CD4-positive, alpha-beta T cell treated with Interleukin-4 for 1 hour (primary cell): ENCODE results near the gene PNMA1.

Experiments
- DNase-seq, 2 donors: peaks; one replicate each; pipeline ENCODE4 v3.0.0-alpha.2; 2020 to 2022

PNMA1 gene

DNA sequence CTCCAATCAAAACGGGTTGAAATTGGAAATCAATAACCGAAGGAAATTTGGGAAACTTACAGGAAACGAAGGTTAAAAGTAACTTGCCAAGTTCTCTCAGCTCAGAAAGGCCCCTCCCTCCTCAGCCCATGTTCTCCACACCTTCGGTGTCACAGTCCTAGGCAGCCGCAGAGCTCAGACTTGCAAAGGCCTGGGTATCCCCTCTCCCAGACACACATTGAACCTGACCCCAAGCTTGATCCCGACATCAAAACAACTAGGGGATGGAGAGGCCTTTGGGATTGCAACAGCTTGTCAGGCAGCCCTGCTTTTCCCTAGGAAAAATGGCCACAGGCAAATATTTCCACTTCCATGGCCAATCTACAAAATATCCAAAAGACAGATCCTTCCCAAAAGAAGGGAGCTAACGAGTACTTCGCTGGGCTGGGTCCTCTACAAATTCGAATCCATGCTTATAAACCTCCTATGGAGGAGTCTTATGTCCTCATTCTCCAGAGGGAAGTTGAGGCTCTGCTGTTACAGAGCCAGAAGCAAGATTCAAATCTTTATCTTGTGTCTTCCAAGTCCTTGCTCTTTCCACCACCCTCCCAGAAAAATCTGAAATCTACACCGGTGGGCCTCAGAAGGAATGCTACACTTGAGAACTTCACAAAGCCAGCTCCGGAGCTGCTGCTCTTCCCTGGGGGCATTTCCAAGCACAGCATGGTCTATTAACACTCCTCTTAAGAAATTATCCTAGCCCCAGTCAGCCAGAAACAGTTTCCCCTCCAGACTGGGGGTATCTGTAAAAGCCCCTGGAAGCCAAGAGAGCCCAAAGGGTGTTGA is 35.7 kb upstream of the PNMA1 start:
- no peak for DNase-seq

DNA sequence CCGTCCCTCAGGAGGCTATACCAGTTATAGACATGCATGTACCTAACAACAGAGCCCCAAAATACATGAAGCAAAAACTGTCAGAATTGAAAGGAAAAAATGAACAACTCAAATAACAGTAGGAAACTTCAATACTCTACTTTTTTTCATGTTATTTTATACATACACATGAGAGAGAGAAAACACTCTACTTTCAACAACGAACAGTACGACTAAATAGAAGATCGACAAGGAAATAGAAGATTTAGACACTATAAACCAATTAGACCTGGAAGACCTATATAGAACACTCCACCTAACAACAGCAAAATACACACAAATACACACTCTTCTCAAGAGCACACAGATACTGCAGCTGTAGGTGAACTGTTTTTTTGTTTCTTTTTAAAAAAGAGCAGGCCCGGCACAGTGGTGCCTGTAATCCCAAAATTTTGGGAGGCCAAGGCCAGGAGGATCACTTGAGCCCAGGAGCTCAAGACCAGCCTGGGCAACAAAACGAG is 34.7 kb upstream of the PNMA1 start:
- no peak for DNase-seq

DNA sequence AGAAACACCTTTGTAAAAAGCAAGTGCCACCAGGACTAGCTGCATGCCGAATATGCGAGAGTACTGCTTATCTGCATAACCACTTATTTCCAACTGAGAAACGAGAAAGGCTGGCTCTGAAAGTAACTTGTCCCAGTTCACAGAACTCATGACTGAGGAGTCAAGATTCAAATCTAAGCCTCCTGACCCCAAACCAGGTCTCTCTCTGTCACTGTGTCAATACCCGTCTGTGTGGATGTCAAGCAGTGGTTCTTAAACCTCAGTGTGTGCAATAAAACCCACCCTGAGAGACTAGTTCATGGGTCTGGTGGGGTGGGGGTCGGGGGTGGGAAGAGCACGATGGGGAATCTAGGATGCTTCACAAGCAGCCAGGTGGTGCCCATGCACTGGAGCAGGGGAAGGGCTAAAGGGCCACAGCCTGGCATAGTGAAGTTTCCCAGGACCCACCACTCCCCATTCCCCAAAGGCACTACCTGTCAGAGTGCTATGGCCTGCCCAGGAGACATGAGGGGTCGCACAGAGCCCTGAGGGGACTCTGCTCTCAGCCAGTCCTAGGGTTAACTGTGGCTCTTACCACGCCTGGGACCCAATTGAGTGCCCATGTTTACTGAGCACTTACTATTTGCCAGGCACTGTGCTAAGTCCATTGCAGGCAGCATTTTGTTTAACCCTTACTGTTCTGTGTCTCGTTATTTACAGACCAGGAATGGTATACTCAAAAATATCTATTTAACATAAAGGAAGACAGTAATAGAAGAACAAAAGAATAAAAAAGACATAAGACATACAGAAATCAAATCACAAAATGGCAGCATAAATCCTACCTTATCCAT is 33.4 kb upstream of the PNMA1 start:
- DNase-seq, result no peak

DNA sequence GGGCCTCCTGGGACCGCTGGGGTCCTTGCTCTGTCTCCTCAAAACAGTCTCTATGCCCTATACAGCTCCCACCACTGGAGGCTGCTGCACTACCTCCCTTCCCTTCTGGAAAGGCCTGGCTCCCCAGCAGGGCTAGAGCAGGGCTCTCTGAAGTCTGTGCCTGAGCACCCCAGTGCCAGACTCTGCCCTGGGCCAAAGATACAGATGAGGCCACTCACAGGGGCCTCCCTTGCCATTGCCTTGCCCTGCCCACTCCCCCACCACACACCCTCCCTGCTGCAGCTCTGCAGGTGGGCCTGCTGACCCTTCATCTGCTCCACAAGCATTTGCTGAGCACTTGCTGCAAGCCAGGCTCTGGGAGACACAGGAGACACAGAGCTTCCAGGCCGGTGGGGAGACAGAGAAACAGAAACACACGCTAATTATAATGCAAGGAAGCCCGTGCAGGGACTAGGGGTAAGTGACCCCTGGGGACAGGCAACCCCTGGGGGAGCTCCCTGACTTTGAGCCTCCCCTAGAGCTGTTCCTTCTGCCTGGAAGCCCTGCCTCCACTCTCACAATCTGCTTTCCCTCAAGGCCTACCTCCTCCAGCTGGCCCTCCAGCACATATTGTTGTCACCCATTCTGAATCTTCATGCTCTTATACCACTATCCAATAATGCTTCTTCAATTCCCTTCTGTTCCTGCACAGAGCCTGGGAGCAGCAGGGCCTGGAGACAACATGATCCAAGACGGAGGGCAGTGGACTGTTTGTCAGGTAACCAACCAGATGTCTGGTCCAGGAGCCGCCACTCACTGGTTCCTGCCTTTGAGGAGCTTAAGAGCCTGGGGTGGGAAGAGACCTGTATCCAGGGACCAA is 32.6 kb upstream of the PNMA1 start:
- DNase-seq, result no peak

DNA sequence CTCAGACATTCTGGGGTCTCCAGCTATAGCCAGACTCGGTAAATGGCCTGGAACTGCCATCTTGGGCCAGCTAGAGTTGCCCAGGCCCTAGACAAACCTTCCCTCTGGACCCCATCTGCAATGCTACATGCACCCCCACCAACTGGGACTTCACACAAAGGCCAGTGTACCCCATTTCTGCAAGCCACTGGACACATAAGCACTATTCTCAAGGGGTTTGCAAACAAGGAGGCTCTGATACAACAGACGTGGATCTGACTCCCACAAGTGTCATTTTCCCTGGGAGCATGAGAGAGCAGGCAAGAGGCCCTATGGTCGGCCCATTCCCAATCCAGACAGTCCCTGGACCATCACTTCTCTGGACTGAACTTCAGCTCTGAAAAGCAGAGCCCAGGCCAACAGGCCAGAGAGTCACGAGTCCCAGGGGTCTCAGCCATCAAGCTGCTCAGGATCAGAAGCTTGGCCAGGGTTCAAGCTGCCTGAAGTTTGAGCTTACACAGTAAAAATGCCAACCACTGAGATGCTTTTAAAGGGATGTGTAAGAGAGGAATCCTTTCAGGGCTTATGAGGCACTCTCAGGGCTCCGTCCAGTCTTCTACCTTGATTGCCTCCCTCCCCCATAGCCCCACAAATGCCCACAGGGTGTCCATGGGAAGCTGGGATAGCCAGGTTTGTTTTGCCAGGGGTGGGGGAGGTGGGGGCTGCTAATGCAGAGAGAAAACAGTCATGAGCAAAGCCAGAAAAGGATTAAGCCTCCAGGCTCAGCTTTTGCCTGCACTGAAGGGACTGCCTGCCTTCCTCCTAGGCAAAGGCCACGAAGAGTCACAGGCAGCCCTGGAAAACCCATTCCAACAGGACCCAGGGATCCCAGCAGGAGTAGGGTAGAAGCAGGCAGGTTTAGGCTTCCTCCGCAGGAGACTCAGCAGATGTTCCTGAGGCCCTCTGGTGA is 31.7 kb upstream of the PNMA1 start:
- DNase-seq, result no peak

DNA sequence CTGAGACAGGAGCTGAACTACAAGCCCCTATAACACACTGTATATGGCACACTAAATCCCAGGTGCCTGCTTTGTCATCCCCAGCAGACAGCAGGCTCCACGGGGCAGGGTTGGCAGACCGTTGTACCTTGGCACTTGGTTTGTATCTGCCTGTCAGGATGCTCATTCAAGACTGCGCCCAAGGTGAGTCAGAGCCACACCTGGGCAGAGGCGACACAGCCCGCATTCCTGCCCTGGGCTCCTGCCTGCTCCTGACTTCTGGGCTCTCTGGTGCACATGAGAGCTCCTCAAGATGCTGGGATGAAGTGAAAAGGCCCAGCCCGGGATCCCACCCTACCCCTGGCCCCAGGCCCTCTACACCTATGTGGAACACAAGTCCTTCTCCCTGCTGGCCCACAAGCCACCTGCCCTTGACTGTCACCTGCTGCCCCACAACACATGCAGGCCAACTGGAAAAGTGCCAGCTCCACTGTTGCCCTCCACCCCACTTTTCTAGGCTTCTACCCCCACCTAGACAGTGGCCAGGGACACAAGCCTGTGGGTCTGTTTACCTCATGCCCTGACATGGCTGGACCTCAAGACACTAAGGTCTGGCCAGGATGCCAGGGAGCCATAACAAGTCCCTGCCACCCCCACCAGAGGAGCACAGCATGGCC is 30.8 kb upstream of the PNMA1 start:
- DNase-seq, result no peak

DNA sequence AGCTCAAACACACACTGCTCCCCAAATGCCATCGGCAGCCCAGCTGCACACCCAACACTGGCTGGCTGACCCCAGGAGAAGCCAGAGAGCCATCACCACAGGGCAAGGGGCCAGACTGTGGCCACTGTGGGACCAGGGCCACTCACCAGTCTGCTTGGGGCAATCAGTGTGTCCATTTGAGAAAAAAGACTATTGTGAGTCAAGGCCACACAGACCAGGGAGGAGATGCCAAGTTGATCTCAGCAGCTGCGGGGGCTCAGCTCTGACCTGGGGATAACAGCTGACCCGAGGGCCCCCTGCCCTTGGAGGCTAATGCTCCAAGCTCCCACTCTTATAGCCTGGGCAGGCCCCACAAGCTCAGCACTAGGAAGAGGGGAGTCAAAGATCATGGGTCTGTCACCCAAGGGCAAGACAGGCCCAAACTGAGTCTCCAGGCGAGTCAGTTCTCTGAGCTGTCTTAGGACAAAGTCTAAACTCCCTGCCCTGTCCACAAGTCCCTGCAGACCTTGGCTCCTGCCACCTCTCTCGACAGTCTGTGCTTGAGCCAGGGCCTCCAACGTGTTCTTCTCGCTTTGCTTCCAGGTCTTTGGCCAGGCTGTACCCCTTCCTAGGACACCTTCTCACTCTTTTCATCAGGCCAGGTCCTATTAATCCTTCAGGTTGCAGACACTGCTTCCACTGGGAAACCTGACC is 30.1 kb upstream of the PNMA1 start:
- no peak for DNase-seq

DNA sequence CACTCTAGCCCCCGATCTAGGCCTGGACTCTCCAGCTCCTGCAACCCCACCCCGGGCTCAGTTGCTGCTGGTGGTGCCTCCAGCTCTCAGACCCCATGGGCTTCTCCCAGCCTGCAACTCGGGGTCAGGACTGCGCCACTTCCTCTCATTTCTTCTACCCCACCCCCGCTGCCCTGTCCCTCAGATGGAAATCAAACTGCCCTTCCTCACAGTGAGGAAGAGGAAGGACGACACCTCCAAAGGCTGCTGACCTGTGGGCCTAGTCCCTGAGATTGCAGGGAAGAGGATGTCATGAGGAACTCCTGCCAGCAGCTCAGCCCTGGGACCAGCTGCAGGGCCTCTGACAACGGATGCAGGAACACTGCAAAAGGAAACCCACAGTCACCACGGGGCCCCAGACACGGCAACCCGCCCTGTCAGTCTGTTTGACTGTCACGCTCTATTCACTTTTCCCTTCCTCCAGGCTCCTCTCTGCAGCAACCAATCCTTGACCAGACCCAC is 29.3 kb upstream of the PNMA1 start:
- peak; percentile 57 to 60 for DNase-seq

DNA sequence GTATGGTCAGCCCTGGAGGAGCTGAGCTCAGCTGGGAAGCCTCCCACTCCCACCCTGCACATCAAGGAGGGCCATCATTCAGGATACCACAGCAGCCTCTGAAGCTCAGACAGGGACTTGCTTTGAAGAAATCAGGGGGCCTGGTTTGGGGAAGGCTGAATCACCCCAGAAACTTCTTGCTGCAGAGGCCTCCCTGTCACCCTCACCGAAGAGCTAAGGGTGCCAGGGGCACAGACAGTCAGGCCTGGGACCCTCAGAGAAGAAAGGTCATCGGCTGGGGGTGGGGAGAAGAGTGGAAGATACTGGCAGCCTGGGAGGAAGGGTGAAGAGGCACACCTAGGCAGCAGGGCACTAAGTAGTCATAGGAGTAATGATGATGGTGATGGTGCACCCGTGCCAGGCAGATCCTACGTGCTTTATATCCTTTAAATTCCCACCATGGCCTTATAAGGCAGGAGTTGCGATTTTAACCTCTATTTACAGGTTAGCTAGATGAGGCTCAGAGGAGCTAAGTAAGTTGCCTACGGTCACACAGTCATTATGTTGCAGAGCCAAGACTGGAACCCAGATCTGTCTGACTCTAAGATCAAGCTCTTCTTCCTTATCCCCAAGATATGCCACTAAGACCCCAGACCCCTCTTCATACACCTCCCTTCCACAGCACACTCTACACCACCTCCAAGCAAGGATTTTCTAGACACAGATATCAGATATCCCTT is 28.5 kb upstream of the PNMA1 start:
- DNase-seq, result no peak

DNA sequence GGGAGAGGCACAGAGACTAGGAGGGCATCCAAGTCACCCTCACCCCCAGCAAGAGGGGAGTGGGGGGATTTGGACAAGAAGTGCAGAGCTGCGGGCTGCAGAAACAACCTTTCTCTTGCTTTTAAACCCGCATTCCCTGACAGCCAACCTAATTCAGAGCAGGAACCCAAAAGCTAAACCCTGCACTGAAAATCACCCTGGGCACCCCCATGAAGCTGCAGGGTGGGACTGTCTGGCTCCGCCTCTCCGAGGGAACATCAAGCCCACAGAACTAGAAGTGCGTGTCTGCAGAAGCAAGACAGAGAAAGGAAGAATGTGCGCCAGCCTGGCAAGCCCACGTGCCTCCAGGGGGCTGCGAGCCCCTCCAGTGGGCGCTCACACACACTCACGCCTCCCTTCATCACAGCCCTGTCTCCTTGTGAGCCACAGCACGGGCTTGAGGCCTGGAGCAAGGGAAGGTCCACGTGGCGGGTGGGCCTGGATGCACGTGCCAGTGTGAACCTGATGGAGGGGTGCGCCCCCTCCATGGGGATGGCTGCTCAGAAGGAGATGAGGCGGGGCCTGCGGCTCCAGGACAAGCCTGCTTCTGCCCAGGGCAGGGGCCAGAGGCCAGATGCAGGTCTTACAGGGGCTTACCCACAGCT is 27.8 kb upstream of the PNMA1 start:
- no peak for DNase-seq

DNA sequence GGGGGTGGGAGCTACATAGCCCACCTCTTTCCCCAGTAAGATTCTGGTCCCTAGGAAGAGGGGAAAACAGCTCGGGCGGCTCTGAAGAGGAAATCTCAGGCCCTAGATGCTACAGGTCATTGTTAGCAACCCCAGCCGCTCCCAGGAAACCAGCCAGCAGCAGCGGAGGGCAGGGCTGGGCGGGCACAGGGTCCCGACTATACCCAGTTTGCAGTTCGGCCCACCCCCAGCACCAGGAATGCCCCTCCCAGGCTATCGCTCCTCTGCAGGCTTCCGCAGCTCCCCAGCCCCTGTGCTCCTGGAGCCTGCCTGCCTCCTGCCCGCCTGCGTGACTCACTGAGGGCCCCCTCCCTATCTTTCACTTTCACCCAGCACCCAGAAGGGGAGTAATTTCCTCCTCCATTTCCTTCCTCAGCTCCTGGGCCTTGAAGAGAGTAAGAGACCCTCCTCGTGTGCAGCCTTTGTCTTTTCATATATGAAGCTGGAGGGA is 27.2 kb upstream of the PNMA1 start:
- peak; percentile 60 to 67 for DNase-seq

DNA sequence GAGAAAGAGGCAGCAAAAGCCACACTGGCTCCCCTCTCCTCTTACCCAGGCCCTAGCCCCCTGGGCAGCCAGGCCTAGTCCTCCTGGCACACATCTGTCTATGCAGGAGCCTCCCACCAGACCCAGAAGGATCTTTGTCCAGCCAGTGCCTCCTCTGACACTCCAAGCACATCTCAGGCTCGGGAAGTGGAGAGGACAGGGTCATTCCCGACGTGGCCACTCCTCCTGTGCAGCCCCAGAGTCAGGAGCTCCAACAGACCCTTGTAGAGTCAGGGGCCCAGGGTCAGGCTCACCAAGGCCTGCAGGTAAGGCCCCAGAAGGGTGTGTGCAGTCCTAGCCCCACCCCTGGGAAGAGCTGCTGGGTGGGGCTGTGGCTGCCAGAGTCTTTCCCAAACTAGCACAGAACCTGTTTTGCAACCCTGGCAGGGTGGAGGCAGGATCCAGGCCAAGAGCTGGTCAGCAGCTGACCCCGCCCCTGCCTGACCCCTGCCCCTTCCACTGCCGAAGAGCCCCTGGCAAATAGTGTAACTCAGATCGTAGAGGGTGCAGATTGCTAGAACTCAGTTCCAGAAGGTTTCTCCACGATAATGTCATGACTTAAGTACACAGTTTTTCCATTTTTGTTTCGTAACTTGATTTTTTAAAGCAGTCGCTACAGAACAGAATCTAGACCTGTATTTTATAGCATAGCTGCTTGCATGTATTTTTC is 26.6 kb upstream of the PNMA1 start:
- no peak for DNase-seq

DNA sequence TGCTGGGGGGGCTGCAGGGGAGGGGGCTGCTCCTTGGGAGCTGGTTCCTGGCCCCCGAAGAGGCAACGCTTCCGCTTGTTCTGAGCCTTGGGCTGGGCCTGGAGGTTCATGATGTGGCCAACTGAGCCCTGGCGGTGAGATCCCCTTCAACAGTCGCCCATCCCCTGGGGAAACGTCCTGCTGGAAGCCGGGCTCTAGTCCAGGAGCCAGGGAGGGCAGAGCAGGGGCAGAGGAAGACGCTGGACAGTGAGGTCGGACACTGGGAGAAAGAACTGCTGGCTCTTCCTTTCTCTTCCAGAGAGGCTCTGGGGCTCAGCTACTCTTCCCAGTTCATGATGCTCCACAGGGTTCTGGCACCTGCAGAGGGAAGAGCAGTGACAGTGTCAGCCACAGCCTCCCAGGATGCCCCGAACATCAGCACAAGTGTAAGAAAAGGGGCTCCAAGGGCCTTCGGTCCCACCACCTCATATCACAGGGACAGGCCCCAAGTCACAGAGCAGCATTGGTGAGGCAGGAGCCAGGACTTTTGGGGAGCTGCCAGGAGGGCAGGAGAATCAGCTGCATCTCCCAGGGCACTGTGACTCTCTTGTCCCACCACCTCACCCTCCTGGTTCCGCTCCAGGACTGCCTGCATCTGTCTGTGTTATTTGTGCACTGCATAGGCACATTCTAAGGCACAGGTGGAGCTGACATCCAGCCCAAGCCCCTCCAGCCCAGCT is 25.9 kb upstream of the PNMA1 start:
- DNase-seq, result no peak

DNA sequence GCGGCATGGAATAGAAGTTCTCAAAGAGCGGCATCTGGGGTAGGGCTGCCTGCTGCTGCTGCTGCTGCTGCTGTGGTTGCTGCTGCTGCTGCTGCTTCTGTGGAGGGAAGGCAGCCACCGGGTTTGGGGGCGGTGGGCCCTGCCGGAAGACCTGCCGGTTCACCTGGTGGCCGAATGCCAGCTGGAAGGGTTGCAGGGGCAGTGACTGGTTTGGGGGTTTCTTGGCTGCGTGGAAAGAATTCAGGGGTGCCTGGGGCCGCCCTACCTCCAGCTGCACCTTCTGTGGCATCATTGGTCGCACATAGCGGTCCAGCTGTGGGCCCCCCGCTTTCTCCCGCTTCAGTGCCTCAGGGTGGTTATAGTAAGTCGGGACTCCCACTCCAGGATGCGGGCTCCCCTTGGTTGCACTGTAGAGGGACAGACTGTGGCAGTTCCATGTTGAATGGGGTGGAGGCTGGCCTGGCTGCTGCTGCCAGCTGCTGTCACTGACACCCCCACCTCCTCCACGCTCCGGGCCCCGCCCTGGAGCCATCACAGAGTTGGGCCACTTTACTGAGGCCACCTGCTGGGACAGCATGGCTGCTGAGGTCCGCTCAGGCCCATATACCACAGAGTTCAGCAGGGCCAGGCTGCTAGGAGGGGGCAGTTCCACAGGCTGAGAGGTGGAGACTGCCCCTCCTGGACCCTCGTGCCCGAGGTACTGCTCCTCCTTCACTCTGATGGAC is 25.2 kb upstream of the PNMA1 start:
- DNase-seq, result no peak

DNA sequence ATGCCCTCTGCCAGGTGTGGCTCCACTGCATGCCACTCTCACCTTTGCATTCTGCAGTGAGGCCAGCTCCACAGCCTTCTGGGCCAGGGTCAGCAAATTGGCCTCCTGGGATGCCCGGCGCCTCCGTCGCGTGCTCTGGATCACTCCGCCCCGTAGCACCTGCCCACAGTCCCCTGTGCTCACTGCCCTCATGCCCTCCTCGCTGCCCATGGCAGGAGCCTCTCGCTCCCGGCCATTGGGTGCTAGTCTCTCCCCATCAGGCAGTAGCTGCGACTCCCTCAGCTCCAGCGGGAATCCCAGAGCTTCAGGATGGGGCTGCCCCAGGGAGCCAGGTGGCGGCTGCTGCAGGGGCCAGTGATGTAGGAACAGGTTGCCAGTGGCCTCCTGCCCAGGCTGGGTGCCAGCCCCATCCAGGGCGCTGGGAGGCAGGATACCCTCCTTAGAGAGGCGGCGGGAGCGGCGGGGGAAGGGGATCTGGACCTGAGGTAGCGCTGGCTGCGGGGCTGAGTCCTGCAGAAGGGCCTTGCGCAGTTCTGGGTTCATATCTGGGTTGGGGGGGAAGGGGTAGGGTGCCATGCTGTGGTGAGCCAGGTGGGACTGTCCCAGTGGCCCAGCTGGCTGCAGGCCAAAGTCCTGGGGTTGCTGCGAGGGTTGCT is 24.5 kb upstream of the PNMA1 start:
- no peak for DNase-seq

DNA sequence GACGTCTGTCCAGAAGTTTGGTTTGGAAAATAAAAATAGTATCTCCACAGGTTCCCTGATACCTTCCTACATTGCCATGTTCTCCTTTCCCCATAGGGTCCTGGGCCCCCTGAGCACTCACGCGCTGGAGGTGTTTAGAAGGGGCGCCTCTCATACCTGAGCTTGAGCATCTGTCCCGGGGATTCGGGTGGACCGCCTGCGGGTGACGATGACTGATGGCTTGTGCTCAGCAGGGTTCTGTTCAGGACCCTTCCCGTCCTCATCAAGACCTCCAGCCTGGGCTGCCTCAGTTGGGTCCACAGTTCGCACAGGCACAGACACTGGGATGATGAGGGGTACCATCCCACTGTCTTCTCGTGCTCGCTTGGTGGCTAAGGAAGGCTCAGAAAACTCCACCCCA is 22.7 kb upstream of the PNMA1 start:
- no peak for DNase-seq
